RPMI8226 (cell line): ENCODE results near the gene SCGB1A1.
"Not testable (repeated sequence)": the region's sequence is repeated elsewhere in the genome, so short reads cannot be mapped to it uniquely, and the experiment has no call there.

Experiments used
- DNase-seq: peaks from one replicate; pipeline ENCODE4 v3.0.0-alpha.2; 2015

The SCGB1A1 gene

GRCh38 chr11:62418733-62419132, at the start of gene SCGB1A1:
TSS of gene SCGB1A1 (plus strand) at chr11:62419033. CDS start at chr11:62419096, 63 bp downstream.
- no peak for DNase-seq

GRCh38 chr11:62370743-62371440, 47.9 kb upstream of the SCGB1A1 start:
- DNase-seq = no peak

DNA sequence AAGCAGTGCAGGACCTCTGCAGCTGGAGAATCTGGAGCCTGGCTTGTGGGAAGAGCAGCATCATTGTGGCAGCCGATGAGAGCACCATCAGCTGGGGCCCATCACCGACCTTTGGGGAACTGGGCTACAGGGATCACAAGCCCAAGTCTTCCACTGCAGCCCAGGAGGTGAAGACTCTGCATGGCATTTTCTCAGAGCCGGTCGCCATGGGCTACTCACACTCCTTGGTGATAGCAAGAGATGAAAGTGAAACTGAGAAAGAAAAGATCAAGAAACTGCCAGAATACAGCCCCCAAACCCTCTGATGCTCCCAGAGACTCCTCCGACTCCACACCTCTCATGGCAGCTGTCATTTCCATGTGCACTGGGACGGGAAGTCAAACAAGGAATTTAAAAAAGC, 46.0 kb upstream of the SCGB1A1 start:
- DNase-seq = peak; percentile 38

- DNase-seq = no peak
Measured at GRCh38 chr11:62373464-62374119, 45.2 kb upstream of the SCGB1A1 start.

DNA sequence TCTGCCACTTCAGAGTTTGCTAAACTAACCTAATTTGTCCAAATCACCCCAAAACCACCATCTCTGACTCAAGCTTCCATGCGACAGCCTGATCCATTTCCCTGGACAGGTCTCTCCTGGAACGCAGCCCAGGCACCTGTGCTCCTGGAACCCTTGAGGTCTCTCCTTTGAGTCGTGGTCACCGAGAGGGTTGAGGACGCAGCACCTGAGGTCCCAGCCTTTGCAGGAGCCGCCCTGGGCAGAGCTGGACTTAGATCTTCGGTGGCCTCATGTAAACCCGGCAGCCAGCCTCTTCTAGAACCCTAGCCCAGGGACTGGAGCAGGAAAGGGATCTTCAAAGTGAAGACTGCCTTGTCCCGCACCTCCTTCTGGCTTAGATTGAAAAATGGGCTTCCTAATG, 44.0 kb upstream of the SCGB1A1 start:
- no peak for DNase-seq

DNA sequence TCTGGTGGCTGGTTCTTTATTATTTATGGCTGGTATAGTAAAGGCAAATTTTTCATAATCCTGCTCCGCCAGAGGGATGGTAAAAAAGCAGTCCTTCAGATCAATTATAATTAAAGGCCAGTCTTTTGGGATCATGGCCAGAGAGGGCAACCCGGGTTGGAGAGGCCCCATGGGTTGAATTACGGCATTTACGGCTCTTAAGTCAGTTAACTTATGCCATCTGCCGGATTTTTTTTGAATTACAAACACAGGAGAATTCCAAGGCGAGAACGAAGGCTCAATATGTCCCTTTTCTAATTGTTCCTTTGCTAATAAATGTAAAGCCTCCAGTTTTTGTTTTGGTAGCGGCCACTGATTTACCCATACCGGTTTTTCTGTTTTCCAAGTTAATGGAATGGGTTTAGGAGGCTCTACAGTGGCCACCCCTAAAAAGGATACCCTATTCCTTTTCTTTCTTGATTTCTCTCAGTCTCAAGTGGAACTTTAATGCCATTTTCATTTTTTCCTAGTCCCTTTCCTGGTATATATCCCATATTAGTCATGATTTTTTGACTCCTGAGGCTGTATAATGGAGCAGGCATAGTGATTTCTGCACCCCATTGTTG, 40.3 kb upstream of the SCGB1A1 start:
- DNase-seq = peak; percentile 79

DNA sequence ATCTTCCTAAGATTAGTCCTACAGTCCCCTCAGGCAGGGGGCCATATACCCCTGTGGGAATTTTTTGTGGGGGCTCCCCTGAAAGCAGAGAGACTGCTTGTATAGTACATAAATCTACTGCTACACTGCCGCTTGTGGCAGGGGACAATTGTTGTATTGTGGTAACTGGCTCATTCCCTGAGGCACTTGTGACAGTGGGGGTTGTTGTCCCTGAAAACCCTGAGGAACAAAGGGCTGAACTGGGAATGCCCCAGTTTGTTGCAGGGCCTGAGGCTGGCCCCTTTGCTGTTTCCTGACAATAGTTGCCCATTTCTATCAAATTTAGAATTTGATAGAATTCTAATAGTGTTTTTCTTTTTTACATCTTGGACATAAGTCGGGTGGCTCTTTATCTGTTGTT, 39.2 kb upstream of the SCGB1A1 start:
- DNase-seq = not testable (repeated sequence)

DNA sequence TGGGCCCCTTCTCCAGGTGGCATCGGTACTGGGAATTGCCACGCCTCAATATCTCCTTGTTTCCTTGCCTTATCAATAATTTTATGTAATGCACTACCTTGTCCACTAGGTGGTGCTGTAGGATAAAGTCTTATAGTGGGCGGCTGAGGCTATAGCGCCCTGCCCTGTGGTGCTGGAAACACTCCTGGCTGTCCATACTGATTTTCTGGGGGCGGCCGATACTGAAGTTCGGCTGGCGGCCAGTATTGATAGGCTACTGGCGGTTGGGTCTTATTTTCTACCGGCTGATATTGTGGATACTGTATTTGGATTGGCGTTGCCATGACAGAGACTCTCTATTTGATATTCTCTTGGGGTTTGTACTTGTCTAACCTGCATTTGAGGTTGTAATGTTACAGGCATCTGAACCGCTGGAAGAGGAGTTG, 38.0 kb upstream of the SCGB1A1 start:
- peak; percentile 83 for DNase-seq

DNA sequence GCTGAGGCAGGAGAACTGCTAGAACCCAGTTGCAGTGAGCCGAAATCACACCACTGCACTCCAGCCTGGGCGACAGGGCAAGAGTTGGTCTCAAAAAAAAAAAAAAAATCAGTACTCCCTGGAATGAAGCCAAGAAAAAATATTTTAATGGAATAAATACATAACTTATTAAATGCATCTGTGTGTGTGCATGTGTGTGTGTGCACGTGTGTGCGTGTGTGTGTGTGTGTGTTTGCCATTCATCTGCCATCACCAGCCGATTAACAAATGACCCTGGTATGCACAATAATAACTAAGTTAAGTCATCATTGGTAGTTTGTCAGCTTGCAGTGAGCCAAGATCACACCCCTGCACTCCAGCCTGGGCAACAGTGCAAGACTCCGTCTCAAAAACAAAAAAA, 35.0 kb upstream of the SCGB1A1 start:
- no peak for DNase-seq

GRCh38 chr11:62386083-62386482, 32.8 kb upstream of the SCGB1A1 start:
- DNase-seq = peak; percentile 75

- no peak for DNase-seq
Measured at GRCh38 chr11:62387381-62387780, 31.5 kb upstream of the SCGB1A1 start.

GRCh38 chr11:62388999-62389398, 29.8 kb upstream of the SCGB1A1 start:
- DNase-seq = no peak

GRCh38 chr11:62390237-62390636, 28.6 kb upstream of the SCGB1A1 start:
- DNase-seq = no peak

DNA sequence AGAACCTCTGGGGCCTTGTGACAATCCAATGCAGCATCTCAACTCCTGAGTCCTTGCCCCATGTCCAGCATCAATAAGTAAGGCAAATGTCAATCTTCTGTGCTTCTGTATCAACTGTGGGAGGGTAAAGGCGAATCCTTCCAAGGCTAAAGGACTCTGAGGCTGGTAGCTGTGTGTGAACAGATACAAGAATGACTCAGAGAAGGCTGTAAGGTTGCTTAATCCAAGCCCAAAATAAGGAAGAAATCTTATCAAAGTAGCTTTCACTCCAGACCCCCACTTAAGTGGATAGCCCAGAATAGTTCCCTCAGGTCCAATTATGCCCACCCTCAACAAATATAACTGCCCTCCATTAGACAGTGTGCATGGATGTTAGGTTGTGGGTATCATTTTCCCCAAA, 28.1 kb upstream of the SCGB1A1 start:
- no peak for DNase-seq

DNA sequence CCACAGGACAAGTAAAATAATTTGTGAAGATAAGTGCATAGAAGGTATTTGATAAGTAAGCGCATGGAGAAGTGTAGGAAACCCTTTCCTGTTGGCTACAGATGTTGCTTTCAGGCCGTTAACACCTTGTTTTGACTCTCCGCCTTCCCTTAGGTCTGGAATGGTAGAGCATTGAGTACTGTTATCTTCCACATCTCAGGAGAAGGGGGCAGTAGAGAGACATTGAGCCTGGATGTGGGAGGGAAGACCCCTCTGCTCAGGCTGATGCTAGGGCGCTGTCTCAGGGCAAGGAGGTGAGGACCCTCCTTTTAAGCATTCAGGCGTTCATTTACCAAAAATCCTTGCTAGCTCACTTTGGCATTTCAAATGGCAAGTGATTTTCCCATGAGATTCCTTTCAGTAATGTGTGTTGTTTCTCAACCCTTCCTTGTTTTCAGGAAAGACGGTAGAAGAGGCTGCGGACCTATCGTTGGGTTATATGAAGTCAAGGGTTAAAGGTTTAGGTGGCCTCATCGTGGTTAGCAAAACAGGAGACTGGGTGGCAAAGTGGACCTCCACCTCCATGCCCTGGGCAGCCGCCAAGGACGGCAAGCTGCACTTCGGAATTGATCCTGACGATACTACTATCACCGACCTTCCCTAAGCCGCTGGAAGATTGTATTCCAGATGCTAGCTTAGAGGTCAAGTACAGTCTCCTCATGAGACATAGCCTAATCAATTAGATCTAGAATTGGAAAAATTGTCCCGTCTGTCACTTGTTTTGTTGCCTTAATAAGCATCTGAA, 27.0 kb upstream of the SCGB1A1 start:
- DNase-seq = no peak

DNA sequence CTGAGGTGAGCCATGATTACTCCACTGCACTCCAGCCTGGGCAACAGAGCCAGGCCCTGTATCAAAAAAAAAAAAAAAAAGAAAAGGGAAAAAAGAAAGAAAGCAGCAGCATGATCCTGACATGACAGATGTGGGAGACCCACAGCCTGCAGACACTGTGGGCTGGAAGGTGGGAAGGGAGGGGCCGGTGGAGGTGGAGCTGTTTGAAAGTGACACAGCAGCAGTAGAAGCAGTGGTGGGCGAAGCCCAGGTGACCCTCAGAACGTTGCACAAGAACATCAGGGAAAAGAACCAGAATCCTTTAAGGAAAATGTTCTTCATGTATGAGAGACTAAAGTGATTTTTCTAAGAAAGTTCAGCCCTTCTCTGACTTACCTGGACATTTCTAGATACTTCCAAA, 26.3 kb upstream of the SCGB1A1 start:
- no peak for DNase-seq

- peak; percentile 92 for DNase-seq
Measured at GRCh38 chr11:62393061-62393611, 25.7 kb upstream of the SCGB1A1 start.

GRCh38 chr11:62393735-62394134, 25.1 kb upstream of the SCGB1A1 start:
- DNase-seq = no peak

GRCh38 chr11:62394825-62395538, 23.9 kb upstream of the SCGB1A1 start:
- DNase-seq = peak; percentile 89

DNA sequence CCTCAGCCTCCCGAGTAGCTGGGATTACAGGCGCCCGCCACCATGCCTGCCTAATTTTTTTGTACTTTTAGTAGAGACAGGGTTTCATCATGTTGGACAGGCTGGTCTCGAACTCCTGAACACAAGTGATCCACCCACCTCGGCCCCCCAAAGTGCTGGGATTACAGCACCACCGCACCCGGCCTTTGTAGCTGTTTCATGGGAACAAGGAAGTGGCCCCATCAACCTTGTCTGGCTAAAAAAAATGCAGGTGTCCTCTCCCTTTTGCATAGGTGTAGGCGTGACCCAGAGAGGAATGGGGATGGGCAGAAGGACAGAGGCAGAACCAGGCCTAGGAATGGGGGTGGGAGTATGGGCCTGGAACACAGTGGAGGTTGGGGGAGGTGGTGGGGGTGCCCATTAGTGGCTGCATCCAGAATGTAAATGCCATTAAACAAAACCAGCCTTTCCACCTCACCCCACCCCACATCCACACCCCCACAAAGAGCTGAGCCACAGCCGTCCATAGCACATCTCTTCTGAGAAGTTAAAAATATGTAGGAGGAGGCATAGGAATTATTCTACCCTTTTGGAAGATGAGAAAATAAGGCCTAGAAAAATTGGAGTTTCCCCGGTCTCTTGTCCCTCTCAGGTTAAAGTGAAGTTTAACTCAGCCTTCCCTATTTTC, 22.8 kb upstream of the SCGB1A1 start:
- no peak for DNase-seq
